K562 treated with DMSO at 1 percent for 4 hours (cell line): ENCODE results near the gene CFAP97. TPM values are rescaled to one million over a fixed set of nuclear protein-coding genes. Genes with fewer than 3 reads are reported as not detected.

Source experiments
- total RNA-seq: library from RNA; unstranded; fragments of 300-600 nt; gene quantifications from 2 replicates; pipeline ENCODE4 v1.2.3, GENCODE V29; 2022; ENCODE audit not compliant: insufficient read depth

CFAP97 gene
- total RNA-seq: 7.9 and 10.8 TPM in 2 replicates

GRCh38 chr4:185203486-185204237, at the start of gene CFAP97:
Gene CFAP97, minus strand, starts transcription at chr4:185204000. Its CDS starts 12,804 bp downstream, at chr4:185191196.

GRCh38 chr4:185209031-185209851, 5.4 kb upstream of the CFAP97 start, which contains the start of gene SNX25:
Gene SNX25, plus strand, starts transcription at chr4:185209598. Its CDS starts 229 bp downstream, at chr4:185209827.

GRCh38 chr4:185142912-185143600, 60.7 kb downstream of the CFAP97 start, which contains the start of gene SLC25A4:
Gene SLC25A4, plus strand, starts transcription at chr4:185143266. Its CDS starts 107 bp downstream, at chr4:185143373.

Other genes with a start within 250 kb of the CFAP97 start
- gene HELT, start 185.5 kb downstream of the CFAP97 start, total RNA-seq: not detected in 2 replicates
- gene SLC25A4, start 60.7 kb downstream of the CFAP97 start, total RNA-seq: 23.1 and 25.8 TPM in 2 replicates
- gene SNX25, start 5.6 kb upstream of the CFAP97 start, total RNA-seq: 8.4 and 11.2 TPM in 2 replicates
- gene LRP2BP, start 191.9 kb upstream of the CFAP97 start, total RNA-seq: 0.47 TPM in 1 of 2 replicates, not detected in the other
- gene ANKRD37, start 192.8 kb upstream of the CFAP97 start, total RNA-seq: 2.4 and 7.9 TPM in 2 replicates
- 7.1 and 11.9 TPM in 2 replicates for gene UFSP2, start 222.0 kb upstream of the CFAP97 start, total RNA-seq